ENCODE results near the gene EFNA5. TPM values are rescaled to one million over a fixed set of nuclear protein-coding genes. Genes with fewer than 3 reads are reported as not detected.

Gene EFNA5
- total and polyA plus RNA-seq, 2 of the 8 experiments (the other 6 are each of a cell fraction or from before 2014, with no cell fraction given), result 9.6 to 21.8 TPM

- CTCF ChIA-PET (ENCODE audit: partially characterized antibody), result no interaction called here
- H2BK15ac ChIP-seq (ENCODE audit: low read length), result no peak overlapping the region
- no peak overlapping the region for H3K56ac ChIP-seq (replicated peaks; ENCODE audit: insufficient read length, low read depth, low read length)
- H3K4me3 ChIP-seq (ENCODE audit: extremely low read depth in 1 of 4, insufficient read depth in 2 of 4, low read depth in 3 of 4, low read length in 4 of 4), result no peak overlapping the region
- H2BK12ac ChIP-seq (ENCODE audit: low read depth, low read length), result no peak overlapping the region
- H2AK5ac ChIP-seq (ENCODE audit: low read depth, low read length), result no peak overlapping the region
- no peaks in the 10 kb centered on the region for H3K27me3 ChIP-seq (replicated peaks in 1 of 4; ENCODE audit: control insufficient read depth in 3 of 4, extremely low read depth in 1 of 4, insufficient read depth in 3 of 4, low read length in 3 of 4)
- 87% methylated on average over 2 of the region's 2 CpGs; no CpG with 5 or more reads in 1 of the 2 experiments for WGBS, 2 experiments (ENCODE audit: extremely low coverage in 1 of 2, insufficient coverage in 1 of 2, insufficient read length in 1 of 2, insufficient replicate concordance in 2 of 2, low coverage in 1 of 2, low lambda C conversion rate in 2 of 2, missing lambda C conversion rate in 1 of 2)
- H4K20me1 ChIP-seq (replicated peaks in 1 of 2; ENCODE audit: control insufficient read depth in 1 of 2, insufficient read depth in 2 of 2, low read length in 2 of 2), result no peaks in the 10 kb centered on the region
- no peak overlapping the region for H2BK5ac ChIP-seq (ENCODE audit: low read depth, low read length)
- no peak overlapping the region for H3K4me2 ChIP-seq (ENCODE audit: insufficient read depth in 1 of 2, low read depth in 2 of 2, low read length in 2 of 2)
- no peak overlapping the region for H2BK20ac ChIP-seq (ENCODE audit: low read length)
- FAIRE-seq, result no peak
- H4K91ac ChIP-seq (replicated peaks; ENCODE audit: insufficient read length, low read length), result no peak overlapping the region
- POLR2A ChIA-PET (ENCODE audit: partially characterized antibody), result no interaction called here
- no peak overlapping the region for H3K14ac ChIP-seq (ENCODE audit: insufficient read length)
- no peak overlapping the region for H3K23ac ChIP-seq (ENCODE audit: insufficient read length)
- no peaks in the 10 kb centered on the region for H3K23me2 ChIP-seq (ENCODE audit: low read depth, low read length)
- no peak overlapping the region for H3K18ac ChIP-seq (ENCODE audit: extremely low read depth, low read length)
- no peak overlapping the region for H4K5ac ChIP-seq (ENCODE audit: insufficient read length, low read depth, low read length)
- no peak overlapping the region for H3K4ac ChIP-seq (replicated peaks; ENCODE audit: insufficient read length, low read depth, low read length)
- no peak overlapping the region for H2BK120ac ChIP-seq (replicated peaks; ENCODE audit: low read depth, low read length)
- H4K8ac ChIP-seq (ENCODE audit: extremely low read depth, insufficient read depth, low read length), result no peak overlapping the region
- TF ChIP-seq TEAD4 (IDR thresholded peaks at IDR 0.05; ENCODE audit: low read depth, low read length) (no peak), EP300 (IDR thresholded peaks at IDR 0.05; ENCODE audit: borderline replicate concordance in 1 of 2, low read depth in 2 of 2, low read length in 2 of 2) (no peak), RXRA (IDR thresholded peaks at IDR 0.05; ENCODE audit: insufficient read depth, low read depth, low read length) (no peak), SIRT6 (IDR thresholded peaks at IDR 0.05; ENCODE audit: low read length) (no peak), TCF12 (IDR thresholded peaks at IDR 0.05; ENCODE audit: low read depth, low read length) (no peak), PHF8 (conservative IDR thresholded peaks at IDR 0.05; ENCODE audit: low read depth, low read length) (no peak), SP2 (IDR thresholded peaks at IDR 0.05; ENCODE audit: low read length) (no peak), NRF1 (IDR thresholded peaks at IDR 0.05; ENCODE audit: low read depth, low read length) (no peak)
- no peaks in the 10 kb centered on the region for H3K4me1 ChIP-seq (replicated peaks in 1 of 4; ENCODE audit: control insufficient read depth in 3 of 4, insufficient read depth in 4 of 4, low read length in 3 of 4)
- no peaks in the 10 kb centered on the region for H3K36me3 ChIP-seq (ENCODE audit: control insufficient read depth in 2 of 4, insufficient read depth in 4 of 4, low read length in 3 of 4)
- no peak overlapping the region for H3K9ac ChIP-seq (replicated peaks in 1 of 4; ENCODE audit: extremely low read depth in 1 of 4, low read depth in 3 of 4, low read length in 3 of 4)
- no peak overlapping the region for H2AFZ ChIP-seq (ENCODE audit: low read length)
- no peak overlapping the region for H3K27ac ChIP-seq (ENCODE audit: low read depth, low read length)
- no peaks in the 10 kb centered on the region for H3K9me3 ChIP-seq (ENCODE audit: insufficient read depth in 2 of 2, low read depth in 1 of 2, low read length in 1 of 2)
- H3K79me1 ChIP-seq (ENCODE audit: low read depth, low read length), result no peaks in the 10 kb centered on the region
- DNase-seq (ENCODE audit: low read depth in 1 of 2, low spot score in 2 of 2), result no peak
- H3K79me2 ChIP-seq (ENCODE audit: control insufficient read depth in 1 of 2, insufficient read depth in 2 of 2, low read length in 2 of 2), result no peaks in the 10 kb centered on the region
Measured at GRCh38 chr5:107338335-107338734, 332.4 kb downstream of the EFNA5 start.

Data from H1 (cell line).